Activated CD8-positive, alpha-beta memory T cell treated with anti-CD3 and anti-CD28 coated beads for 4 hours (primary cell): ENCODE measurements around the gene MARCOL.

ENCODE experiments used
- DNase-seq, 2 donors: peaks; one replicate each; pipeline ENCODE4 v3.0.0-alpha.2; 2020; ENCODE audit warnings: low read depth in 2 of 2

MARCOL gene, protein sequence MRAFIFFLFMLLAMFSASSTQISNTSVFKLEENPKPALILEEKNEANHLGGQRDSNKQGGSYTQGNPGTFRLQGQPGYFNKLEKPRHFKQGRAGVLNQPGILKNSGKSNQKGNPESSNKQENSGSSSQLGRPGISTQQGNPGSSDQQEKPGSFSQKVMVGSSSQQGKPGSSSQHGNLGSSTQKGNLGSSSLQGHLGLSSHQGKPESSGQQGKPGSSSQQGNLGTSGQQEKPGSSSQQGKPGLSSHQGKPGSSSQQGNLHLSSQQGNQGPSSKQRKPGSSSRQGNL

DNA sequence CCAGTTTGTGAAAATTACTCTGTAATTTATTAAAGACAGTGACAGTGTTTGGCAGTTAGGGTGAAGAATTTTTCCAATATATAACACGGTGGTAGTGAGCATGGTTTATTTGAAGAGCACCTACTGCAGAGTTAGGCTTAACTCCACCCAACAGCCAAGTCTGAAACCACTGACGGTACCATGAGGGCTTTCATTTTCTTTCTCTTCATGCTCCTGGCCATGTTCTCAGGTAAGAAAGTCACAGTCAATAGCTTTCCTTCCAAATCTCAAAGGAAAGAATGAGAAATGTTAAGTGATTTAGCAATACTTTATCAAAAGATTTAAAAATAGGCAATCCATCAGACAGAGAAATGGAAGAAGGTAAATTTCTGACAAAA, at the start of gene MARCOL:
Gene MARCOL, plus strand, starts transcription at position 108 of the 377 bp plus-strand sequence. Its CDS starts 73 bp downstream, at position 181.
- no peak for DNase-seq

DNA sequence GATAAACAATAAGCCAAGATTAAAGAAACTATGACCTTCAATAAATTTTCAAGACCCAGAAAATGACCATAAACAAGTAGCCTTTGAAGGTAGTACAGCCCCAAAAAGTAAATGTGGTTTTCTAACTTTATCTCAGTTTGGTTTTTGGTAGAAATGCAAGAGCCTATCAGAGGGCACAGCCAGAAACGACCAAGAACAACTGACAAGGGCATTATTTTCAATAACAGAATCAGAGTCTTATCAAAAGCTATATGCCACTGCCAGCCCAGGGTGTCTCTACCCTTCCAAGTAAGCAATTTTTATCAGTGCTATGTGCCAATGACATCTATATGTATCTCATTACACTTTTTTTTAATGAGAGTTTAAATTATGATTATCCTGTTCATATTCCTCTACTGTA, 47.3 kb upstream of the MARCOL start:
- no peak for DNase-seq

DNA sequence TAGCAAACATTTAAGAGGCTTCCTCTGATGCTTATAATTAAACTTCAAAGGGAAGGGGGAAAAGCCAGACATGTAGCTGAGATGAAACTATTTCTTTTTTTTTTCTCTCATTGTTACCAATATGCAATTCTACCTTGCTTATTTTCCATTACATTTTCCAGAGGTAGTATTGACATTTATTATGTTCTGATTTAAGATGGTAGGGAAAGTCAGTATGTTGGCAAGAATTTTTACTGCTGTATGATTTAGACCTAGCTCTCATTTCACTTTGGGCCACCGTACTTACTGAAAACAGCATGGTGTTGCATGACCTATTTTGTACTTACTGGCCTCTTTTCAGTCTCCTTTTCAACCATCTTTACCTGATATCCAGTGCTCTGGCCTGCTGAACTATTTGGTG, 45.1 kb upstream of the MARCOL start:
- DNase-seq = no peak

DNA sequence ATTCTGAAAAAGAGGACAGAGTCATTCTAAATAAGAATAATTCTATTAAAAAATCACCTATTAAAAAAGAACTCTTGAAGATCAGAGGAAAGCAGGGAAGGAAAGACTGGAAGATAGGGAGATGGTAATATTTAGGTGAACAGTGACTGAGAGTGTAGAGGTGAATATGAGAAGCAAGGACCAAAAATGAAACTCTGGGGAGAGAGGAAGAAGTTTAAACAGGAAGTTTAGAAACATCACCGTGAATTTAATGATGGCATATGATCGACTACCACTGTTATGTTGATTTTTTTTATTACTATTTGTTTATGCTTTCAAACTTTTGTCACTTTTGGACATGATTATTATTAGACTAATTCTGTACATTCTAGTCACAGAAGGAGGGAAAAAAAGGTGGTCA, 37.2 kb upstream of the MARCOL start:
- DNase-seq = no peak

DNA sequence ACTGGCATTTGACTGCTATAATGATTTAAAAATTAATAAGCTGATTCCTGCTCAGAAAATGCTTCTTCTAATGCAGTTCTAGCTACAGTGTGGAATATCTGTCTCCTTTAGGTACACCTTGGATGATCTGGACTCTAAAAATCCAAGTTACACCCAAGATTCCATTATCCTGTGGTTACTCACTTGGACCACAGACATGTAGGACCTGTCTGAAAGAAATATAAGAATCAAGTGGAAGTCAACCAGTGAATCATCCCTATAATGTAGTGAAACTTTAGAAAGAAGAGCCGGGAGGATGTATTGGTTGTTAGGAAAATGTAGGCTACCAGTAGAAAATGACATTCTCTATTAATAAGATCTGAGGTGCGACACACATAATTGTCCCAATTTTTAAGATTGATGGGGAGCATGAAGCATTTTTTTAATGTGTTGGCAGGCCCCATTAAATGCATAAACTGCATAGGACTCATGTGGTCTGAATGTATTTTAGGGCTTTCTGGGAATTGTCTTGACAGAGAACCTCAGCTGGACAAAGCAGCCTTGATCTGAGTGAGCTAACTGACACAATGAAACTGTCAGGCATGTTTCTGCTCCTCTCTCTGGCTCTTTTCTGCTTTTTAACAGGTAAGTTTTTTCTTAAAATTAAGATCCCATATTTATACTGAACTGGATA, 35.7 kb upstream of the MARCOL start, which contains the start of gene SPINK6:
Gene SPINK6, plus strand, starts transcription at position 512 of the 673 bp plus-strand sequence. Its CDS starts 55 bp downstream, at position 567.
- no peak for DNase-seq

DNA sequence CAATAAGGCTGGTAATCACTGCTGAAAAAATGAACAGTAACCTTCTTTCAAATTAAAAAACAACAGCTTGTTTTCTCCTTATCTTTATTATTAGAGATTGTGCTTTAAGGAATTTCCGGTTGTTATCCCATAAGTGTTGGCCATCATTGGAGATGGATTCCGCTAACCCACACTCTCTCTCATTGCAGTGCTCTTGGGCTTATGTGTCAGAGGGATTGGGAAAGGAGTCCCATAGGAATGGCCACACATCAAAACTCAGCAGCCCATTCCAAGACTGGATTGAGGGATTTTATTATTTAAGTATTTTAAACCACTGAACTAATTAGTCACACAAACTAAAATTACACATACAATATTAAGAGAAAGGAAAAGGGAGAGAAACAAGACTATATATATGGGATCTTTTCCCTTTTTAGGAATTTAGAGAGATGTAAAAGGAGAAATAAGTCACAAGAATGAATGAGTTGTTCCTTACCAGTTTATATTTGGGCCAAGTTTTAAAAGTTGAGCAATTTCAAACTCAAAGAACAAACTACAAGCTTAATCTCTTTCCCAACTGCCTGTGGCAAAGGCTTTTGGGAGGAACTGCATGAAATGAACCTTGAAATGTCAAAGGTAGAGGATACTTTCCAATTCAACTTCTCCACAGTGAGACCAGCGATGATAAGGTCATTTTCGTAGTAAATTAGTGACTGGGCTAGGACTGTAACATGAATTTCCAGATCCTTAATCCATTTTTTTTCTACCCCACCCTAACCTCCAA, 33.1 kb upstream of the MARCOL start:
- no peak for DNase-seq

DNA sequence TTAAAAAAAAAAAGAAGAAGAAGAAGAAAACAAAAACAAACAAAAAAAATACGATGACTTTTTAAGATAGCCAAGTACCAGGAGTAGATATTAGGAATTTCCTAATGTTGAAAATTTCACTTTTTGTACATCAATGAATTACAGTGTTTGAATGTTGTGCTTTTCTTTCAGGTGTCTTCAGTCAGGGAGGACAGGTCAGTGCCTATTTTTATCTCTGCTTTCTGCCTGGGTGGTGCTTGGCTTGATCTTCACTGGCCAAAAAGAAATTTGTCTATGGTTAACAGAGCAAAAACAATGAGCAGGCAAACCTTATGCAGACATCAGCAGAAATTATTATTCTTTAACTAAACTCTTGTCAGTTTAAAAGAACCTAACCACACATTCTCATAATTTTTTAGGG, 32.5 kb upstream of the MARCOL start:
- no peak for DNase-seq

DNA sequence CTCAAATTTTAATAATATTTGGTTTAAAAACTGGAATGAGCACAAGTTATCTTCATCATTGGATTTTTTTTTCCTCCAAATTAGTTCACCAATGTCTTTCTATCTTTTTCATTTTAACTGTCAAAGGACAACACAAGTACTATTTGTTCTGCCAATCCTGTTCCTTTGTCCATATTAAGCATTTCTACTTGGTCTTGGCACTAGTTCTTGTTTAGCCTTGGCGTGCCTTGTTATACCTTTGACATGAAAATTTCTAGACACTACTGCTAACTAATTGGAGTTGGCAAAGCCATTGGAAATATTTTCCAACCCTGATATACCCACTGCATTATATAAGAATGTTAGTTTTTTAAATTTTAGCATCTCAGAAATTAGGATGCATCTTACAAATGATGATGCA, 31.7 kb upstream of the MARCOL start:
- no peak for DNase-seq

DNA sequence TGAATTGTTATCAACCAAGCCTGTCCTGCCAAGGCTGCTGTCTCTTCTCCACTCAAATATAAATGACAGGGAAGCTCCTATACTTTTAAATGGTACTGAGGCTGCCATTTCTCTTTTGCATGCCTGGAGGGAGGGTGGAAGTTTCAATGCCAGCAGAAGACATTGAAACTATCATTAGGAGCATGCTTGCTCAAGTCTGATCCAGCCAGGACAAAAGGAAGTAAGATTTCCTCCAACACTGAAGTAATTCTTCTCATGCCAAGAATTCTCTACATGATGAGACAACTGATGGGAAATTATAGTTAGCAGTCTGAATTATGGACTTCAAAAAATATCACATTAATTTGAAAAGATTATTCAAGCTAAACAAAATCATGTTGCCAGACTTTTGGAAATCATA, 30.1 kb upstream of the MARCOL start:
- no peak for DNase-seq

DNA sequence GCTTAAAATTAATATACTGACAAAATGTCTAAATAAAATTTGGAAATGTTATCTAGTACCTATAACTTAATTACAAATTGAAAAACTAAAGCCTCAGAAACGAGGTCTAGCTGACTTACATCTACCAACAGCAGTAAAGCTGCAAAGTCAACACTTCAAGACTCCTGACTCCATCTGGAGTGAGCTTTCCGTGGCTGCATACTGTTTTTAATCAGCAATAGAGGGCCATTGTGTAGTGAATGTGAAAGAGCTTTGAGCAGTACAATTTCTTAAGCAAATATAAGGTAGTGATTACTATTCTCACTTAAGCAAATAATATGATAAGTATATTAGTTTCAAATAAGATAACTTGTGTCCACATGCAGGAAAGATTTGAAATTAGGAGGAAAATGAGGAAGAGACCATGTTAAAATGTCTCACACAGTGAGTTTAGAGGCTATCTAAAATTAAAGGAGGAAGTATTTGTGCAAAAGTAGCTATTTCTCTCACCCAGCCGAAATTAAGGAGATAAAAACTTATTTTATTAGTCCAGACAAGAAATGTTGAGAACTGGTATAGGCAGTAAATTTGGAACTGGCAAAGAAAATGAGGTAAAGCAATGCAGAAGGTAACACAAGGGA, 29.1 kb upstream of the MARCOL start:
- DNase-seq = no peak

DNA sequence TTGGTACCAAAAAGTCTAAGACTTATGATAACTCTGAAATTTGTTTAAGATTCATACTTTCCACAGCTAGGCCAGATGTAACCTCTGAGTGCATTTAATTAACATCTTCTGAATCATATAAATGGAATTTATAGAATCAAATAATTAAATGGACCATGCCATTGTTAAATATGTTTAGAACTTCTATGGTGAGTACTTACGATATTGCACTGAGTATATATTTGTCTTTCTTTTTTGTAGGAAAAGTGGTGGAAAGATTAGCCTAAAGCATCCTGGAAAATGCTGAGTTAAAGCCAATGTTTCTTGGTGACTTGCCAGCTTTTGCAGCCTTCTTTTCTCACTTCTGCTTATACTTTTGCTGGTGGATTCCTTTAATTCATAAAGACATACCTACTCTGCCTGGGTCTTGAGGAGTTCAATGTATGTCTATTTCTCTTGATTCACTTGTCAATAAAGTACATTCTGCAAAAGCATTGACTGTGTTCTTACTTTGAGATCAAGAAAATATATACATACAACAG, 23.6 kb upstream of the MARCOL start:
- no peak for DNase-seq

DNA sequence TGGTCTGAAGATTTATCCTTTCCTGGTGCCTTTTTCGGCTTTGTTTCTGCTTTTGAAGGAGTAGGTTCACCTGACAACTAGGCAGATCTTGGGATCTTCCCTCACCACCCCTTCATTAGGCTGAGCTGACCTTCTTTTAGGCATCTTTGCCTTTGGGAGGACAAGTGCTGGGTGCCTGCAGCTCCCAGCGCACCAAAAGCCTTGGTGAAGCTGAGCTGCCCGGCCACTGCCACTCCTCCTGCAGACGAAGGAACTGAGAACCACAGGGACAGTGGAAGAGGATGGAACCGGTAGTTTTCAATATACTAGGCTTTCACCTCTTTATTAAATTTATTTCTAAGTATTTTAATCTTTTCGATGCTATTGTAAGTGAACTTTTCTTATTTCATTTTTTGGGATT, 16.8 kb upstream of the MARCOL start:
- no peak for DNase-seq

DNA sequence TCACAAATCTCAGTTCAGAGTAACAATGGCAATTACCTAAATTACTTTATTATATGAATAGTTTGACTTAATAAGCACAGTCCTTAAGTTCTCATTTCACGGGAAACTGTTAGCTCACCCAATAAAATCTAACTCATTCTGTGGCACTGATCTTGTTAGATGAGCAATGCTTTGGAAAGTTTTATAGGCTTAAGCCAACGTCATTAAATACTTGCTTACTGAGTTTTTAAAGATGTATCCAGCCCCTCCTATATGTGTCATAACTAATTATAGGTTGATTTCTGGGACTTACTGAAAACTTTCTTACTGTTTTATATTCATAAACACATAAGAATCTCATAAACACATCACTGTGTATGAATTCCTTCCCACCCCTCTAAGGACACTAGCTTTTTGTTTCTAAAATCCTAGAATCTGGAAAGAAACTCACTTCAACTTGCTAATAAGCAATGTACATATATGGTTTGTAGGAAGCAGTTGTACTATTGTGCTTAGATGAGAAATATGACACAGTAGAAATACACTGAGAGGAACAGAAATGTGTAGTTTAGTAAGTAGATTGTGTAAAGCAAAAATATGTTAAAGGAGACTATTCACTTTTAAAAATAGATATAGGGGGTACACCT, 14.1 kb upstream of the MARCOL start:
- no peak for DNase-seq

DNA sequence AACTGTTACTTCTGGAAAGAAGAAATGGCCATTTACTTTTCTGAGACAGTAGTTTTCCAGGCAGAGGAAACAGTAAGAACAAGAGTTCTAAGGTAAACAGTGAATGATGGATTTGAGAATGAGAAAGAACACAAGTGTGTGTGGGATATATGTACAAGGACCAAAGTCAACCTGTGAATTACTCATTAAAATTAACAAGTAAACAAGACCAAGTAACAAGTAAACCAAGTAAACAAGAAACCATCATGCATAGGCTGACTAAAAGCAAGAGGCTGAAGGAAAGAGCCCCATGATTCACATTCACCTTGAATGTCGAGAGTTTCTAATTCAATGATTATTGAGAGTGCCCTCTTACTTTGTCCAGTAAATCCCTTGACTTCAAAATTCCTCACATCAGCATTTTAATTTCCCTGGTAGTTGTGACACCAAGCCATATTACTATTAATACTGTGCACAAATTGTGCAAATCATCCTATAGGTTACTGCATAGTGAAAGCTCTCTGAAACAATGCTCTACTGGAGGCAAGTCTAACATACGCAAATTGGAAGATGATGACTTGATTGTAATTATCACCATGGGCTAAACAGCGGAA, 9.8 kb upstream of the MARCOL start:
- no peak for DNase-seq

DNA sequence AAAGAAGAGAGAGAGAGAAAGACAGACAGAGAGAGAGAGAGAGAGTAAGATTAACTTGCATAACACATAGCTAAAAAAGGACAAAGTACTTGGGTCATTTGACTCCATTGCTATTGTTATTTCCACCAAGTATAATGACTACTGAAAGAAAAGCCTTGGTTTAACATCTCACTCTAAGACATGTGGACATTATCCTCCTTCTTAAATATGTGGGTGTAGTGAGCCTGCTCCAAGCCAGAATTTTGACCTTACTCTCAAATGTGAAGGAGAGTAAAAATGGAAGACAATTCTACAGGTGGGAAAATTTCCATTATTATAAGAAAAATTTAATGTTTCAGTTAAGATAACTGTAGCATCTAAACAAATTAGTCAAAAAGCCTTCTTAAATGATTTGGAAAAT, 8.5 kb upstream of the MARCOL start:
- no peak for DNase-seq

DNA sequence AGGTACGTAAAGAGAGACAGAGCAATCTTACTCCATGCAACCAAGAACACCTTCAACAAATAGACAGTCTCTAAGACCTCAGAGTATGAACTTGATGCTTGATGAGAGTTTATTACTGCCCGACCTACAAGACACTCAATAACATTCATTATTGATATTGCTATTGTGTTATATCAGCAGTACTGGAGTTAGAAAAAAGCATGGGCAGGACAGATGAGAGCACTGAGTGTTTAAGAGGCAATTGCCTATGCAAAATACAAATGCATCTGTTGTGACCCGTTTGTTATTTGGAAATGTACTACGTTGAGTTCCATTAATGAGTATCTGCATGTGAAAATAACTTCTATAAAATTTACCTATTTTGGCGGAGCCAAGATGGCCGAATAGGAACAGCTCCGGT, 8.1 kb upstream of the MARCOL start:
- no peak for DNase-seq

DNA sequence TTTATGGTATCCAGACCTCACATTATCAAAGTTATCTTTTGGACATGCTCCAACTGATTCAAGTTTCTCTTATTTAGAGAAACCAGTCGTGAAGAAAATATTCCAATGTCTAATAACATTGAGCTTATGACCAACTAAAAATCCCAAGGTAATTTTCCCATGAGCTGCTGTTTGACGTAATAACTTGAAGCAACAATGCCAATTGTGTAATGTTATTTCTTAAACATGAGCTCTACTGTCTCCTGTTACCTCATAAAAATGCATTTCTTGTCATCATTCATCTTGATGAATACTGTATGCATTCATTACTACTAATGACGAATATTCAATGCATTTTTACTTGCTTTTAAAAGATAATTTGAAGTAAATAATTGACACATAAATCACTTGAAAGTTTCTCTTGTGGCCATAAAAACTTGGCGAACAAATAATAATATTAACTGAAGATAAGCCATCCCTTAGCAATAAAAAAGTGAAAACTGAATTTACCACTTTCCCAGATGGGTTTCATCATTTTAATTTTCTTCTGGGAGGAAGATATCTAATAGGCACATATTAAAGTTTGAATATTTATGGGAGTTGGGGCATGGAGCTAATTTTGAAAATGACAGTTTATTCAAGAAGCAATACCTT, 424 bp upstream of the MARCOL start:
- DNase-seq = no peak

DNA sequence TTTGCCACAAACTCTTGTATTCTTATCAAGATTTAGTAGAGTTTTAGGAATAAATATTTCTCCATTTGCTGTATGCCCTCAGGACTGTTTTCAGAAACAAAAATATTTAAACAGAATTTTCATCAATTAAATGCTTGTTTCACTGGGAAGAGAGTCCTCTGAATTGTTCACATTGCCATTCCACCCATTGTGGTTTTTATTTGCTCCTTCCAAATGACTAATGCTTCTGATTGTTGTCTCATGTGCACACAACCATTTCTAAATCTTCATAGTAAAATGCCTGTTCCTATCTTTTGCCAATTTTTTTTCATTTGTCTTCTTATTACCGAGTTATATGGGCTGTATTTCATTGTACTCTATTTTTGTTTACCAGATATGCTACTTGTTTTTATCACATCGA, 10.6 kb downstream of the MARCOL start:
- no peak for DNase-seq

DNA sequence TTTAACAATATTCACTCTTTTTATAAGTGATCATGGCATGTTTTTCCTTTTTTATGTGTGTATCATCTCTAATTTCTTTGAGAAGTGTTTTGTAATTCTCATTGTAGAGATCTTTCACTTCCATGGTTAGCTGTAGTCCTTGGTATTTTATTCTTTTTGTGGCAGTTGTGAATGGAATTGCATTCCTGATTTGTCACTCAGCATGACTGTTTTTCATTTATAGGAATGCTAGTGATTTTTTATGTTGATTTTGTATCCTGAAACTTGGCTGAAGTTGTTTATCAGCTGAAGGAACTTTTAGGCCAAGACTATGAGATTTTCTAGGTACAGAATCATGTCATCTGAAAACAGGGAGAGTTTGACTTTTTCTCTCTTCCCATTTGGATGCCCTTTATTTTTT, 17.1 kb downstream of the MARCOL start:
- DNase-seq = no peak

DNA sequence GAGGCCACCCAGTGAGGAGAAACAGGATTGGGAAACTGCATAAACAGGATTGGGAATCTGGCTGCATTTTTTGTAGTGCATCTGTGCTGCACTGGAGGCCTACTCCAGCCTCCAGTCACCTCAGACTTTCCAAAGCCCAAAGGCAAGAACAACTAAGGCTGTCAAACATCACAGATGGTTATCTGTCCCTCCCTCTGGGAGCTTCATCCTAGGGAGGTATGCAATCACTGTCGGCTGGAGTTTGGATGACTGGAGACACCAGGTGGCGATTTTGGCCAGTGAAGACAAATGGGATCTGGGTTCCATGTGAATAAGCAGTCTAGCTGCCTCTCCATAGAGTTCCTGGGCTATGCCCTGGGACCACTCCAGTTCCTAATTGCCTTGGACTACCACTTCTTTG, 21.0 kb downstream of the MARCOL start:
- DNase-seq = no peak

DNA sequence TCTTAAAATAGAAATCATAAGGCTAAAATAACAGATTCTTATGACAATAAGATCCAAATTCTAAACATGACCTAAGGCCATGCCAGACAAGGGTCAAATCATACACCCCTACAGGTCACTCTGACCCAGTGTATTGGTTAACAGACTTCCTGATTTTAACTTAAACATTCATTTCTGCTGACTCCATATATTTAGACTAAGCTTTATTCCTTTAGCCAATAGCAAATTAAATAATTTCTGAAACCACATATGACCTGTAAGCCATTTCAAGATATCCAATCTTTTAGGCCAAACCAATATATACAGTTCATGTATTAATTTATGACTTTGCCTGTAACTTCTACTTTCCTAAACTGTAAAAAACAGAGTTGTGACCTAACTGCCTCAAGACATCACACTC, 22.9 kb downstream of the MARCOL start:
- DNase-seq = no peak
